ENCODE measurements around the gene ENTPD7.
"Not testable (repeated sequence)": the region's sequence is repeated elsewhere in the genome, so short reads cannot be mapped to it uniquely, and the experiment has no call there.

Gene ENTPD7

DNA sequence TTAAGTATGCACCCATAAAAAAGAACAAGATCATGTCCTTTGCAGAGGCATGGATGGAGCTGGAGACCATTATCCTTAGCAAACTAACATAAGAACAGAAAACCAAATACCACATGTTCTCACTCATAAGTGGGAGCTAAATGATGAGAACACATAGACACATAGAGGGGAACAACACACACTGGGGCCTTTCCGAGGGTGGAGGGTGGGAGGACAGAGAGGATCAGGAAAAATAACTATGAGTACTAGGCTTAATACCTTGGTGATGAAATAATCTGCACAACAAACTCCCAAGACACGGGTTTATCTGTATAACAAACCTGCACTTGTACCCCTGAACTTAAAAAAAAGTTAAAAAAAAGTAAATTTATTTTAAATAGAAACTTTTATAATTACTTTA is 86.9 kb downstream of the ENTPD7 start:
- DNase-seq (ENCODE audit: low spot score), result not testable (repeated sequence)

DNA sequence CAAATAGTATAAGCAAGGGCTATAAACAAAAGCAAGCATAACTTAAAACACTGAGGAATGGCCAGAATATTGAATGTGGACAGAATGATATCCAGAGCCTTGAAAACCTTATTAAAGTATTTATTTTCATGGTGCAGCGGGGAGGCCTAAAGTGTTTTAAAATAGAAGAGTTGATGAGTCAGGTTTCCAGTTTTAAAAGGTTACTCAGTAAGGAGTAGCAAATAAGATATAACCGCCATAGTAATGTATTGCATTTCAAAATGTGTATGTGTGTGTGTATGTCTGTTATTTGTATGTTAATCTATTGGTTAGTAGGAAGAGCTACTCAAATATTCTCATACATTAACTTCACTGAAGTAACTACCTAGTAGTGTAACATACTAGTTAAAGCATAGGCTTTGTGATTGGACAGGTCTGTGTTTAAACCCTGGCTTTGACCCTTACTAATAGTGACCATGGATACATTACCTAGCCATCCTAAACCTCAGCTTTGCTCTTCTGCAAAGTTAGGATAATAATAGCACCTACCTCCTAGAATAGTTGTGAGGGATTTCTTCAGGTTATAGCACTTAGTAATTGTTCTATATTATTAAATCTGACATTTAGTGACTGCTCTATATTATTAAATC is 89.6 kb downstream of the ENTPD7 start:
- DNase-seq (ENCODE audit: low spot score), result no peak

DNA sequence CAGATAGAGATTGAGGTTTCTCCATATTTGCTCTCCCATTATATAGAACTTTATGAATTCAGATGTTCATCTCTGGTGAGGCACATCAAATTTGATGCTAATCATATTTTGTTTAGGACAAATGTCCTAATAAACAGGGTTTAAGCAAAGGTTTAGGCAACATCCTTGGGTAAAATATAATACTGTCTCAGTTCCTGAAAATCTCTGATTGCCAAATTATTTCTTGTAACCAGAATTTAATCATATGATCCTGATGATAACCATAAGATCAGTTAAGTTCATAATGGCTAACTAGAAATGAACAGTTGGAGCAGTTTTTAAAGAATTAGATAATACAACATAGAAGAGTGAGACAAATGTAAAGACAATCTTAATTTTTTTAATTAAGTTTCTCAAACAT is 91.3 kb downstream of the ENTPD7 start:
- no peak for DNase-seq (ENCODE audit: low spot score)

DNA sequence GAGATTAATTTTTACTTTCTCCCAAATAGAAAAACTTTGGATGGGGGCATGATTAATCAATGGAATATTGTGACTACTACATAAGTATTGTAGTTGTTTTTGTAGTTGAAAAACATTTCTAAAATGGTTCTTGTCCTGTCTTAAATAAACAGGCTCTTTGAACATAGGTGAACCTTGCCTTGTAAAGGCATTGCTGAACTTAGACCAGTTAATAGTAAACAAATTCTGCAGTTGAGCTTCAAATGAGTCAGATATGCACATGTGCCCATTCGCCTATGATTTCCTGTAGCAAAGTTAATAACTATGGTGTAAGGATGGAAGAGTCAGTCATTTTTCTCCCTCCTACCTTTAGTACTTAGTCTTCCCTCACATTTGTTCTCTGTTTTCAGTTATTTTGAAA is 95.4 kb downstream of the ENTPD7 start:
- no peak for DNase-seq (ENCODE audit: low spot score)
